K562 (cell line): ENCODE data around the gene BACE2. TPM values are rescaled to one million over a fixed set of nuclear protein-coding genes. Genes with fewer than 3 reads are reported as not detected.

Experiments
- BCOR ChIP-seq: fragments of 450-650 bp; IDR thresholded peaks from 2 replicates; pipeline ENCODE4 v1.6.1; 2016
- BRD9 ChIP-seq: fragments of 450-650 bp; IDR thresholded peaks from 2 replicates; pipeline ENCODE4 v1.6.1; 2018; ENCODE audit warnings: low read depth; ENCODE audit not compliant: partially characterized antibody
- ILK ChIP-seq: fragments of 450-650 bp; IDR thresholded peaks from 2 replicates; pipeline ENCODE4 v1.6.1; 2016; ENCODE audit warnings: missing genetic modification characterization, low read depth, mild to moderate bottlenecking, missing compliant biosample characterization, moderate library complexity, borderline replicate concordance
- MCM3 ChIP-seq: fragments of 450-650 bp; IDR thresholded peaks from 2 replicates; pipeline ENCODE4 v1.6.1; 2016
- NCOA6 ChIP-seq: fragments of 450-650 bp; IDR thresholded peaks from 2 replicates; pipeline ENCODE4 v1.6.1; 2017; ENCODE audit warnings: mild to moderate bottlenecking
- NR4A1 ChIP-seq, 2 experiments: fragments of 250-450 bp in 1 of 2; fragments of 450-650 bp in 1 of 2; sonication (Bioruptor Pico) in 1 of 2; IDR thresholded peaks; 2 replicates each; pipeline versions ENCODE4 v1.4.0 to v1.6.1; 2016 to 2020; ENCODE audit warnings: mild to moderate bottlenecking in 2 of 2, missing compliant biosample characterization in 1 of 2, missing genetic modification characterization in 1 of 2, moderate library complexity in 1 of 2
- ZBTB40 ChIP-seq, 2 experiments: fragments of 450-650 bp in 1 of 2; sonication (generic) in 1 of 2; formaldehyde crosslinking in 1 of 2; IDR thresholded peaks; 2 replicates each; pipeline versions ENCODE4 v1.7.1 to v1.9.0; 2016 to 2022; ENCODE audit warnings: inconsistent platforms in 1 of 2, mild to moderate bottlenecking in 1 of 2, missing genetic modification reagents in 1 of 2
- ZNF134 ChIP-seq: fragments of 250-450 bp; sonication (Bioruptor Pico); conservative IDR thresholded peaks from 2 replicates; pipeline ENCODE4 v1.4.0; 2020
- ZZZ3 ChIP-seq: fragments of 450-650 bp; IDR thresholded peaks from 2 replicates; pipeline ENCODE4 v1.6.1; 2016; ENCODE audit warnings: antibody characterized with exemption, mild to moderate bottlenecking, moderate library complexity
- polyA plus RNA-seq, 8 experiments: library from polyadenylated mRNA; depleted of rRNA in 4 of 8; stranded (reverse) in 5 of 8; unstranded in 3 of 8; fragments of >200 nt; fragmentation: Nextera tagmentation in 2 of 8; fragmentation: Illumina TruSeq in 1 of 8; extraction: Ambion mirVana in 2 of 8; extraction: Trizol in 1 of 8; gene quantifications; 2 replicates each; pipeline versions ENCODE4 v1.2.1 to v1.2.3, GENCODE V29; 2011 to 2014; ENCODE audit warnings: inconsistent platforms in 1 of 8, missing spikeins in 1 of 8
- total RNA-seq, 7 experiments: library from RNA; depleted of rRNA in 6 of 7; stranded (reverse); fragments of >200 nt in 6 of 7; fragmentation: Illumina TruSeq in 2 of 7; extraction: Trizol in 2 of 7; gene quantifications; 2 replicates each; pipeline versions ENCODE4 v1.2.1 to v1.2.3, GENCODE V29; 2011 to 2021; ENCODE audit warnings: low replicate concordance in 1 of 7

Gene BACE2
- total and polyA plus RNA-seq, 9 of the 15 experiments (the other 6 are each of a cell fraction or from before 2014, with no cell fraction given), result 0.05 to 0.24 (median 0.15) TPM; not detected in 2

- TF ChIP-seq ZBTB40 (IDR thresholded peaks at IDR 0.05) (no peak), ZBTB40 (CRISPR knock-in tag; IDR thresholded peaks at IDR 0.05) (no peak), MCM3 (no peak), BRD9 (no peak), NR4A1 (CRISPR knock-in tag; IDR thresholded peaks at IDR 0.05) (no peak), NR4A1 (tag; IDR thresholded peaks at IDR 0.05) (no peak), ILK (tag) (no peak), NCOA6 (no peak), BCOR (no peak), ZNF134 (CRISPR knock-in tag) (no peak), ZZZ3 (no peak)
- TF ChIP-seq, all 486 proteins: peak for 0
These were observed 52.3 kb downstream of the BACE2 start (continued) for GRCh38 chr21:41220208-41220733.
